GM12892 (cell line): ENCODE measurements around the gene PLOD2. TPM values are rescaled to one million over a fixed set of nuclear protein-coding genes. Genes with fewer than 3 reads are reported as not detected.

ENCODE experiments used
- DNase-seq: peaks from one replicate; pipeline ENCODE4 v3.0.0; 2011; ENCODE audit not compliant: insufficient read length
- FAIRE-seq: peaks from 2 replicates; lab custom pipeline; 2011; peaks lifted over from hg19 to GRCh38; lab: Jason Lieb, UNC
- POLR2A ChIP-seq: IDR thresholded peaks from 2 replicates; pipeline ENCODE4 v1.6.1; 2011; ENCODE audit warnings: low read depth, low read length, control low read depth
- POLR2AphosphoS5 ChIP-seq: IDR thresholded peaks from 2 replicates; pipeline ENCODE4 v1.6.1; 2011; ENCODE audit warnings: low read depth, low read length, control low read depth
- TAF1 ChIP-seq: IDR thresholded peaks from 2 replicates; pipeline ENCODE4 v1.6.1; 2011; ENCODE audit warnings: low read depth, mild to moderate bottlenecking, control low read depth, low read length, borderline replicate concordance
- polyA plus RNA-seq: library from polyadenylated mRNA; unstranded; fragments of >200 nt; gene quantifications from one replicate; pipeline ENCODE4 v1.2.1, GENCODE V29; 2012; ENCODE audit warnings: missing spikeins, inconsistent platforms; ENCODE audit not compliant: missing spikeins

Gene PLOD2
- polyA plus RNA-seq = 1.4 TPM

DNA sequence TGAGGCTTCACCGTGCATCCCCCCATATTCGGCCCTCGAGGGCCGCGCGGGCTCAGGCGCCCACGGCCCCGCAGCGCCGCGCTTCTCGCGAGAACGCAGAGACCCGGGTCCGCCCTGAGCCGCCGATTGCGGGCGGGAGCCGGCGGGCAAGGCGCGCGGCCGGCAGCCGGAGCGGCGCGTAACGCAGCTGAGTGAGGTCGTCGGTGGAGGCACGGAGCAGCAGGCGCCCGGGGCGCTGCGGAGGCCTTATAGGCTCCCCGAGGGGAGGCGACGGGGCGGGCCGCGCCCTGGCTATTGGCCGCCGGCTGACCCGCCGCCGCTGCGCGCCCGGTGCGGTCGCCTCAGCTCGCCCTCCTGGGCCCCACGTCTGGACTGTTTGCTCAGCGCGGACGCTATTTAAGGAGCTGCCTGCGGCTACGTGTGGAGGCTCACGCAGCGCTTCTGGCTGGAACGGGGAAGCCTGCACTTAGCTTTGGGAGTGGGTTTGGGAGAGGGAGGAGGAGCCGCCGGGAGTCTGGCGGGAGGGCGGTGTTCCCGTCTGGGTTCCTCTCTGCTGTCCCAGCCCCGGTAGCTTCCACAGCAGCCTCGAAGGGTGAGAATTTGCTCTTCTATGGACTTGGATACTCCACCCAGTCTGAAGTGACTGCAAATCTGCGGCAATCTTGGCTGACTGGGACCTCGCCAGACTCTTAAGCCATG is at the start of gene PLOD2:
TSS of gene PLOD2 (minus strand) at position 221 of the 699 bp plus-strand sequence. CDS start at position 26, 195 bp downstream.
- FAIRE-seq (no peak), DNase-seq (peak; percentile 19)
- TF ChIP-seq POLR2A (no peak), POLR2AphosphoS5 (no peak)

GRCh38 chr3:146209371-146209770 is 48.4 kb upstream of the PLOD2 start:
- DNase-seq (no peak), FAIRE-seq (no peak)
- TF ChIP-seq POLR2AphosphoS5 (no peak), TAF1 (no peak), POLR2A (no peak)

DNA sequence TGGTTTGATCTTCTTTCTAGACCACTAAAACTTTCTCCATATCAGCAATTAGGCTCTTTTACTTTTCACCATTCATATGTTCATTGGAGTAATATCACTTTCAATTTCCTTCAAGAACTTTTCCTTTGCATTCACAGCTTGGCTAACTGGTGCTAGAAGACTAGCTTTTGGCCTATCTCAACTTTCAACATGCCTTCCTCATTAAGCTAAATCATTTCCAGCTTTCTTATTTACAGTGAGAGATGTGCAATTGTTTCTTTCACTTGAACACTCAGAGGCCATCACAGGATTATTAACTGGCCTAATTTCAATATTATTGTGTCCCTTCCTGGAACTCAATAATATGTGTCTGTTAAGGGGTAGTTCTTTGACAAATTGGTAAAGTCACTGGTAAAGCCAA is 42.8 kb upstream of the PLOD2 start:
- TF ChIP-seq POLR2A = no peak
- TF ChIP-seq TAF1 = no peak
- TF ChIP-seq POLR2AphosphoS5 = no peak
- no peak for FAIRE-seq
- no peak for DNase-seq

GRCh38 chr3:146200461-146201220 is 39.7 kb upstream of the PLOD2 start:
- no peak for TF ChIP-seq POLR2AphosphoS5
- TF ChIP-seq TAF1 = no peak
- TF ChIP-seq POLR2A = no peak
- no peak for FAIRE-seq
- DNase-seq = no peak

- FAIRE-seq = no peak
- TF ChIP-seq TAF1 (no peak), POLR2AphosphoS5 (no peak), POLR2A (no peak)
- no peak for DNase-seq
Measured at GRCh38 chr3:146199762-146200161, 38.8 kb upstream of the PLOD2 start.

DNA sequence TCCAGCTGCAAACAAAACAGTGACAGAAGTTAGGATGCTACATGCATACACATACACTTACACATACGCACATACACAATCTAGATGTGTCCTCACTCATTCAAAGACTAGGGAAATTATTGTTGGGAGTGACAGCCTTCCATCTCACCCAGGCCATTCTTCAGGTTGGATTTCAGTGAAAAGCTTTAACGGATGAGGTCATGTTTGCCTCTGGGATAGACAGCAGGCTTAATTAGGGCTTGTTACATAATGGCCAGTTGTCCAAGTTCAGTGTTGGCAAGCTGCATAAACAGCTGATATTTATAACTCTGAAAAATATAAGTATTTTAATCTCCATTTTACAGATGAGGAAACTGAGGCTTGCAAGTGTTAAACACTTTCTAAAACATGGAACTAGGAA is 35.8 kb upstream of the PLOD2 start:
- DNase-seq (no peak), FAIRE-seq (no peak)
- TF ChIP-seq TAF1 = no peak
- no peak for TF ChIP-seq POLR2AphosphoS5
- no peak for TF ChIP-seq POLR2A

DNA sequence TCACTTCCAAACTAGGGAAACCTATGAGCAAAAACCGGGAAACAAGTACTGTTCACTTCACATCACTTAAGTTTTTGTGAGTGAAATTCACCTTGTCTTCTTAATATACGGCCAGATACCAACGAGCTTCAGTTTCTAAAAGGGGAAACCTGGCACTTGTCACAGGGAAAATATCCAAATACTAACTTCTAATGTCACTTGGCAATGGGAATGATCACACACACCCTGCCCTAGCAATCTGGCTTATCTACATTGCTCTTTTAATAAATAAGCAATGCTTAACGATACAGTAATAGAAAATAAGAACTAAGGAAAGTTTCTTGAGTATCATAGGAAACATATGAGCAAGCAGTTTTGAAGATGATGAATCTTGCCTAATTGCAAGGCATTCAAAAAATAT is 34.6 kb upstream of the PLOD2 start:
- FAIRE-seq (no peak), DNase-seq (no peak)
- TF ChIP-seq POLR2A = no peak
- TF ChIP-seq POLR2AphosphoS5 = no peak
- TF ChIP-seq TAF1 = no peak

- FAIRE-seq (no peak), DNase-seq (no peak)
- TF ChIP-seq TAF1 (no peak), POLR2AphosphoS5 (no peak), POLR2A (no peak)
Measured at GRCh38 chr3:146195030-146195429, 34.0 kb upstream of the PLOD2 start.

- FAIRE-seq = no peak
- no peak for TF ChIP-seq POLR2AphosphoS5
- TF ChIP-seq TAF1 = no peak
- TF ChIP-seq POLR2A = no peak
- DNase-seq = no peak
Measured at GRCh38 chr3:146191051-146191450, 30.1 kb upstream of the PLOD2 start.

- DNase-seq (peak; percentile 7), FAIRE-seq (peak; percentile 85)
- TF ChIP-seq POLR2AphosphoS5 = no peak
- TF ChIP-seq TAF1 = no peak
- no peak for TF ChIP-seq POLR2A
Measured at GRCh38 chr3:146189519-146190173, 28.7 kb upstream of the PLOD2 start.

DNA sequence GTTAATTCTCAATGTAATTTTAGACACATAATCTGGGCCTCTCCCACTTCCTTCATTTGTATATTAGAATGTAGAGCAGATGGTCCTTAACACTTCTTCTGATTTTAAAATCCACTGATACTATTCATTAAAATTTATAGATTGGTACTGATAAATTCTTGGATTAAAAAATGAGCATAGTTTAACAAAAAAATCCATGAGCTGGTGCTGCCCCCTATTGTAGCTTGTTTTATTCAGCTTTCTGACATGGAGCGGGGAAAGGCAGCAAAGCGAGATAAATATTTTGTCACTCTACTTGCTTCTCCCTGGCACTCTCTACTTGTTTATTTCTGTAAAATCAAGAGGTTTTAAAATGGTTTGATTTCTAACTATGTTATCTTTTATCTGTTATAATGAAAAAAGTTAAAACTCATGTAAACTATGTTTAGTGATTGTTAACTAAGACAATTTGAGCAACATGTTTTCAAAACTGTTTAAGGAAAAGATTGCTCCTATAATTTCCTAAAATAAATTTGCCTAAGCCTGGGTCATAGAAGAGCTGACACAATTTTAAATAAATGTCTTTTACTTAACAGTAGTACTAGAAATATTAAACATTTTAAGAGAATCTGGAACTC is 26.5 kb upstream of the PLOD2 start:
- FAIRE-seq (no peak), DNase-seq (no peak)
- TF ChIP-seq POLR2A (no peak), POLR2AphosphoS5 (no peak), TAF1 (no peak)
